CD4-positive, alpha-beta T cell (primary cell): ENCODE results near the gene FCGR2B. TPM values are rescaled to one million over a fixed set of nuclear protein-coding genes. Genes with fewer than 3 reads are reported as not detected.

ENCODE experiments used
- ATAC-seq: fragments of 200-7000 bp; cut with Tn5 transposase; one replicate; pipeline ENCODE4 v1.10.0; 2022; ENCODE audit warnings: mild to moderate bottlenecking; ENCODE audit not compliant: poor library complexity
- CTCF ChIA-PET: fragments of 350-600 bp; sonication (Branson Sonifier 250); formaldehyde crosslinking; loops from one replicate; lab custom pipeline; 2021; ENCODE audit warnings: antibody characterized with exemption, inconsistent platforms; lab: Charles Lee
- POLR2A ChIA-PET: fragments of 350-600 bp; sonication (Branson Sonifier 250); formaldehyde crosslinking; loops from one replicate; lab custom pipeline; 2021; ENCODE audit warnings: antibody characterized with exemption, inconsistent platforms; lab: Charles Lee
- DNase-seq, 14 experiments: peaks; one replicate each; pipeline ENCODE4 v3.0.0-alpha.2; 2013 to 2020; ENCODE audit warnings: mixed read lengths in 2 of 14
- H3K27ac ChIP-seq, 2 donors: one replicate each; pipeline versions ENCODE4 v1.5.1 to v1.7.0; 2013; ENCODE audit warnings: low read length in 2 of 2, low read depth in 1 of 2, mild to moderate bottlenecking in 1 of 2
- H3K27me3 ChIP-seq, 2 experiments: 1 replicate in 1 of 2; 2 replicates in 1 of 2; pipeline versions ENCODE4 v1.6.1 to v1.7.0; 2013; ENCODE audit warnings: low read length in 2 of 2, control low read depth in 1 of 2, mild to moderate bottlenecking in 1 of 2, moderate library complexity in 1 of 2; ENCODE audit not compliant: insufficient read depth in 2 of 2, control insufficient read depth in 1 of 2
- H3K36me3 ChIP-seq: one replicate; pipeline ENCODE4 v1.6.1; 2013; ENCODE audit warnings: low read length, control low read depth; ENCODE audit not compliant: insufficient read depth
- H3K4me1 ChIP-seq: one replicate; pipeline ENCODE4 v1.6.1; 2013; ENCODE audit warnings: low read length, control low read depth; ENCODE audit not compliant: insufficient read depth
- H3K4me3 ChIP-seq: one replicate; pipeline ENCODE4 v1.5.1; 2013; ENCODE audit warnings: mild to moderate bottlenecking, low read length, moderate library complexity
- H3K9me3 ChIP-seq, 2 experiments: 1 replicate in 1 of 2; 2 replicates in 1 of 2; pipeline versions ENCODE4 v1.6.1 to v1.7.0; 2013; ENCODE audit warnings: low read length in 2 of 2, mild to moderate bottlenecking in 2 of 2, control low read depth in 1 of 2, moderate library complexity in 1 of 2; ENCODE audit not compliant: control insufficient read depth in 1 of 2, insufficient read depth in 1 of 2
- H3K27ac Mint-ChIP-seq: one replicate; pipeline ENCODE4 v1.8.0; 2020; ENCODE audit warnings: mixed read lengths
- H3K27me3 Mint-ChIP-seq: one replicate; pipeline ENCODE4 v1.8.0; 2021; ENCODE audit warnings: mixed read lengths
- H3K36me3 Mint-ChIP-seq: one replicate; pipeline ENCODE4 v1.8.0; 2021; ENCODE audit warnings: low read depth, mixed read lengths
- H3K4me1 Mint-ChIP-seq: one replicate; pipeline ENCODE4 v1.8.0; 2021; ENCODE audit warnings: low read depth, mixed read lengths
- H3K4me3 Mint-ChIP-seq: one replicate; pipeline ENCODE4 v1.8.0; 2020; ENCODE audit warnings: mild to moderate bottlenecking, mixed read lengths
- H3K9me3 Mint-ChIP-seq: one replicate; pipeline ENCODE4 v1.8.0; 2020; ENCODE audit warnings: mixed read lengths
- CTCF ChIP-seq: fragments of 200-600 bp; IDR thresholded peaks from one replicate; pipeline ENCODE4 v1.8.0; 2022; ENCODE audit warnings: antibody characterized with exemption, mild to moderate bottlenecking
- intact Hi-C, 2 experiments: fragments of 100-400 bp; cut with DNase I in 1 of 2; cut with micrococcal nuclease in 1 of 2; formaldehyde crosslinking; loops; one replicate each; pipeline versions ENCODE4 v1.15.1 to v1.9.0; 2023 to 2025; cut with DNase I, micrococcal nuclease
- total RNA-seq, 174 experiments: library from RNA in 2 of 174; stranded (reverse) in 2 of 174; gene quantifications; one replicate each; pipeline ENCODE4 v1.2.3 and lab custom pipeline; 2021 to 2026

Gene FCGR2B
- total RNA-seq, 2 experiments from 2014 or later: 0.36 TPM; not detected in 1

GRCh38 chr1:161710560-161710959 lies 47.6 kb downstream of the FCGR2B start:
- Histone ChIP-seq H3K4me1 (no peaks in the 10 kb centered on the region), H3K36me3 (no peaks in the 10 kb centered on the region), H3K4me3 (no peak overlapping the region), H3K27me3 (peaks cover 0 to 2% of the 10 kb centered on the region in 2 experiments), H3K27ac (no peak overlapping the region), H3K9me3 (no peaks in the 10 kb centered on the region)
- Mint-ChIP-seq H3K27ac (no peak overlapping the region), H3K9me3 (no peaks in the 10 kb centered on the region), H3K4me1 (no peaks in the 10 kb centered on the region), H3K27me3 (peaks cover 38% of the 10 kb centered on the region), H3K4me3 (no peak overlapping the region), H3K36me3 (no peaks in the 10 kb centered on the region)
- intact Hi-C loops: no loop called here
- no peak for TF ChIP-seq CTCF
- POLR2A ChIA-PET: no interaction called here
- CTCF ChIA-PET: no interaction called here
- no peak for ATAC-seq
- no peak for DNase-seq

GRCh38 chr1:161718559-161719324 lies 55.8 kb downstream of the FCGR2B start:
- no peak for TF ChIP-seq CTCF

GRCh38 chr1:161719325-161719611 lies 56.3 kb downstream of the FCGR2B start:
- Mint-ChIP-seq H3K36me3 (no peaks in the 10 kb centered on the region), H3K4me3 (no peak overlapping the region), H3K27me3 (peaks cover 29% of the 10 kb centered on the region), H3K9me3 (no peaks in the 10 kb centered on the region), H3K27ac (no peak overlapping the region), H3K4me1 (peaks cover 6% of the 10 kb centered on the region)
- no peaks in the 10 kb centered on the region for H3K36me3 ChIP-seq
- no peak overlapping the region for H3K27ac ChIP-seq
- ChIA-PET CTCF (no interaction called here), POLR2A (no interaction called here)
- ATAC-seq (no peak), DNase-seq (no peak)
- no peaks in the 10 kb centered on the region for H3K4me1 ChIP-seq
- H3K9me3 ChIP-seq: no peaks in the 10 kb centered on the region
- H3K27me3 ChIP-seq: no peaks in the 10 kb centered on the region
- H3K4me3 ChIP-seq: no peak overlapping the region
- intact Hi-C loops: no loop called here
- no peak for TF ChIP-seq CTCF

More at GRCh38 chr1:161718559-161719324, 55.8 kb downstream of the FCGR2B start:
- no peaks in the 10 kb centered on the region for H3K36me3 ChIP-seq
- Mint-ChIP-seq H3K4me1 (peaks cover 6% of the 10 kb centered on the region), H3K36me3 (no peaks in the 10 kb centered on the region), H3K4me3 (no peak overlapping the region), H3K27me3 (peaks cover 25% of the 10 kb centered on the region), H3K9me3 (no peaks in the 10 kb centered on the region), H3K27ac (no peak overlapping the region)
- CTCF ChIA-PET: no interaction called here
- no peaks in the 10 kb centered on the region for H3K4me1 ChIP-seq
- no peaks in the 10 kb centered on the region for H3K27me3 ChIP-seq
- DNase-seq: no peak
- H3K27ac ChIP-seq: no peak overlapping the region
- intact Hi-C loops: no loop called here
- no peaks in the 10 kb centered on the region for H3K9me3 ChIP-seq
- POLR2A ChIA-PET: no interaction called here
- H3K4me3 ChIP-seq: no peak overlapping the region
- no peak for ATAC-seq
